Cardiac fibroblast (primary cell): ENCODE measurements around the gene RUNX2.

ENCODE experiments used
- DNase-seq, 2 donors: peaks; one replicate each; pipeline versions ENCODE4 v3.0.0 to v3.0.0-alpha.2; 2010; ENCODE audit warnings: low read depth in 2 of 2
- H3K4me3 ChIP-seq, 2 donors: replicated peaks in 1 of 2; 1 replicate in 1 of 2; 2 replicates in 1 of 2; pipeline ENCODE4 v1.5.1; 2011; ENCODE audit warnings: low read depth in 2 of 2, low read length in 2 of 2, mild to moderate bottlenecking in 2 of 2, moderate library complexity in 1 of 2
- CTCF ChIP-seq: IDR thresholded peaks from one replicate; pipeline ENCODE4 v1.5.1; 2011; ENCODE audit warnings: low read depth, mild to moderate bottlenecking, low read length, inconsistent platforms

Gene RUNX2

DNA sequence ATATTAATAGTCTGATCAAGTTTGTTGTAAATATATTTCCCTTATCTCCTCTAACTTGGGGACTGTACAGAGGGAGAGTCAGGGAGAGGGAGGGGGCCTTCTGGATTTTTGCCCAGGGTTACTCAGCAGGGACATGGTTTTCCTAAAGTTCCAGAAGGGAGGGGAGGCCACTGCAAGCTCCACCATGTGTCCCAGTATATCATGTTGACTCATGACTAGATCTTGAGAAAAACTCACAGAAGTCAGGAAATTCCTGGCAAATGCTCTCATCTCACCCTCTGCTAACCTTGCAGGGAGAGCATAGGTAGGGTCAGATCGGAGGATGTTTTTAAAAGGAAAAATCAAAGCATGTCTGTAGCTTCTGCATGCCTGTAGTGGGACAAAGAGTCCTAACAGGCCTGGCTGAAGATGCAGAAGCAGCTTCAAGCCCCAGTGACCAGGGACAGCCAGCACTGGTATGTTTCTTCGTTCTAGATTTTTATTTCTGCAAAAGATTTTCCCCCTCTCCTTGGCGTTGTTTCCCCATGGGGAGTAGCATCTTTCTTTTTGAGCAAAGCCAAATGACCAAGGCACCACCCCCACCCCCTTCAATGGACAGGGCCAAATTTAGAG is 322.5 kb downstream of the RUNX2 start:
- peak; percentile 70 to 94 for DNase-seq
- no peak for TF ChIP-seq CTCF
- no peak overlapping the region for H3K4me3 ChIP-seq

DNA sequence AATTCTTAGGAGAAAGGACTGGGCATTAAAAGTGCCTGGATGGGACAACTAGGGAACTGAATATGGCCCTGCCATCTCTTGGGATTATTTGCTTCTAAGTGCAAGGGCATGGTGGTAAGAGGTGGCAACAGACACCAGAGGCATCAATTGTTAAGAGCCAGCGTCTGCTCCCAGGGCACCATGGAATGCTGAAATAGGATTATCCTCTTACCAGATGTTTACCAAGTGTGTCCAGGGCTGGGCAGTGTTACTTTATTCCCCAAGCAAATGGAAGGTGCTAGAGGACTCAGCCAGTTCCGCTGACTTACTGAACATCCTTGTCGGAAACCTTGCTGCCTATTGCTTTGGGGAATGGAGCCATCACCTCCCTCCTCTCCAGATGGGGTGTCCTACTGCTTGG is 323.2 kb downstream of the RUNX2 start:
- no peak overlapping the region for H3K4me3 ChIP-seq
- no peak for DNase-seq
- TF ChIP-seq CTCF, result no peak

DNA sequence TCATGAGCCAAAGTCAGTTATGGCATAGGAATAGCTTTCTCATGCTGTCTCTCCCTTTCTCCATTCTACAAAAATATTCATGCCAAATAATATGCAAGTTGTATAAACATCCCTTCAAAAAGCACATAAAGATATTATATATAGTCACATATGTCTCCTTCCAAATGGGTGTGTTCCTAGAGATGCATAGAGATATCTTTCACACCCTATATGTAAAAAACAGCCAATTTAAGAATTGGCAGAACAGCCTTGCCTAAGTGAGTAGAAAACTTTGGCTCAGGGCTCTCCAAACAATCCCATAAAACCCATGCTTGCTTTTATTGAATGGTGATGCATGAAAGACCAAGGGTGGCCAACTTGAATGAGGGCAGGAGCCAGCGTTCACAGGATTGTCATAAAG is 324.3 kb downstream of the RUNX2 start:
- no peak for TF ChIP-seq CTCF
- H3K4me3 ChIP-seq, result no peak overlapping the region
- no peak for DNase-seq

GRCh38 chr6:45653117-45653883 is 325.2 kb downstream of the RUNX2 start:
- no peak for TF ChIP-seq CTCF
- H3K4me3 ChIP-seq, result no peak overlapping the region
- DNase-seq, result peak in 1 of 2 donors; percentile 48

DNA sequence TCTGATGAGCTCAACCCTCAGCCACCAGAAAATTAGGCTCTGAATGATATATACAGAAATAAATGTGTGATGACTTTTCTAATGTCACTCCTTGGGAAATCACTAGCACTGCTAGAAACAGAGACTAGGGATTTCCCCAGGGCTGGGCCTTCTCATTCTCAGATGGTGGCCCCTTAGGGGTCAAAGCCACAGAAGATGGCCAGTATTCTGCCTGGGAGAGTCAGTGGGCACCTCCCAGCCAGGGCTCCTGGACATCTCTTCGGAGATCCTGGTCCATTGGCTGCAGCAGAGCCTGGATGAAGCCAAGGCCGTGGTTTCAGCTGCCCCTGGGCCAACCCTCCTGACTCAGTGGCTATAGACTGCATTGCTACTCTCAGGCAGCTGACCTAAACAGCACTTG is 326.5 kb downstream of the RUNX2 start:
- no peak overlapping the region for H3K4me3 ChIP-seq
- DNase-seq, result peak in 1 of 2 donors; percentile 52
- TF ChIP-seq CTCF, result no peak

GRCh38 chr6:45655745-45656476 is 327.8 kb downstream of the RUNX2 start:
- no peak for TF ChIP-seq CTCF
- H3K4me3 ChIP-seq, result no peak overlapping the region
- peak; percentile 91 to 99 for DNase-seq
